OCI-LY1 (cell line): ENCODE results near the gene OGFR.

Experiments
- CTCF ChIP-seq: fragments of 200-600 bp; sonication (generic), shearing (Covaris generic); IDR thresholded peaks from 2 replicates; pipeline ENCODE4 v1.5.1; 2017; ENCODE audit warnings: mild to moderate bottlenecking, antibody characterized with exemption, low read length, moderate library complexity, mixed read lengths
- EZH2 ChIP-seq: fragments of 200-600 bp; sonication (generic), shearing (Covaris generic); IDR thresholded peaks from 2 replicates; pipeline ENCODE4 v1.8.0; 2017; ENCODE audit warnings: borderline replicate concordance, mixed run types, mild to moderate bottlenecking, antibody characterized with exemption, low read length, moderate library complexity, mixed read lengths

- TF ChIP-seq CTCF (no peak), EZH2 (no peak)
These were observed 20.8 kb downstream of the OGFR start for GRCh38 chr20:62825333-62825985.
